H9 (cell line): Measurements from ENCODE around the gene ARHGAP31. TPM values are rescaled to one million over a fixed set of nuclear protein-coding genes. Genes with fewer than 3 reads are reported as not detected.

Experiments
- DNase-seq: peaks from one replicate; pipeline ENCODE4 v3.0.0-alpha.2; 2017
- H2AFZ ChIP-seq: one replicate; pipeline ENCODE4 v1.6.1; 2013; ENCODE audit warnings: mild to moderate bottlenecking, low read length, control low read depth, moderate library complexity
- H2AK5ac ChIP-seq: 2 replicates; pipeline ENCODE4 v1.6.1; 2013; ENCODE audit warnings: low read length, control low read depth, mixed read lengths; ENCODE audit not compliant: insufficient read length
- H2BK120ac ChIP-seq: one replicate; pipeline ENCODE4 v1.6.1; 2013; ENCODE audit warnings: low read depth, mild to moderate bottlenecking, low read length, control low read depth, inconsistent platforms; ENCODE audit not compliant: poor library complexity, severe bottlenecking
- H2BK12ac ChIP-seq: 2 replicates; pipeline ENCODE4 v1.6.1; 2013; ENCODE audit warnings: low read length, control low read depth, mixed read lengths, low read depth; ENCODE audit not compliant: insufficient read length
- H2BK15ac ChIP-seq: 2 replicates; pipeline ENCODE4 v1.6.1; 2013; ENCODE audit warnings: low read depth, low read length, control low read depth
- H2BK20ac ChIP-seq: one replicate; pipeline ENCODE4 v1.6.1; 2013; ENCODE audit warnings: low read depth, mild to moderate bottlenecking, low read length, control low read depth, inconsistent platforms; ENCODE audit not compliant: poor library complexity, severe bottlenecking
- H2BK5ac ChIP-seq: 2 replicates; pipeline ENCODE4 v1.6.1; 2013; ENCODE audit warnings: low read length, control low read depth, mixed read lengths; ENCODE audit not compliant: insufficient read length
- H3K14ac ChIP-seq: 2 replicates; pipeline ENCODE4 v1.6.1; 2013; ENCODE audit warnings: low read length, control low read depth; ENCODE audit not compliant: insufficient read depth
- H3K18ac ChIP-seq: 2 replicates; pipeline ENCODE4 v1.6.1; 2013; ENCODE audit warnings: low read depth, mild to moderate bottlenecking, mixed read lengths, low read length, control low read depth; ENCODE audit not compliant: insufficient read length
- H3K23ac ChIP-seq: 2 replicates; pipeline ENCODE4 v1.6.1; 2013; ENCODE audit warnings: low read length, control low read depth, mixed read lengths, low read depth; ENCODE audit not compliant: insufficient read length
- H3K23me2 ChIP-seq: 2 replicates; pipeline ENCODE4 v1.6.1; 2013; ENCODE audit warnings: low read depth, mild to moderate bottlenecking, mixed read lengths, low read length, control low read depth; ENCODE audit not compliant: insufficient read length, poor library complexity, severe bottlenecking
- H3K27ac ChIP-seq: 2 replicates; pipeline ENCODE4 v1.5.1; 2013; ENCODE audit warnings: low read length, control low read depth, mixed read lengths, low read depth; ENCODE audit not compliant: insufficient read length
- H3K27me3 ChIP-seq: 2 replicates; pipeline ENCODE4 v1.6.1; 2013; ENCODE audit warnings: low read length, control low read depth, inconsistent platforms; ENCODE audit not compliant: insufficient read depth
- H3K4ac ChIP-seq: 2 replicates; pipeline ENCODE4 v1.6.1; 2013; ENCODE audit warnings: low read depth, mild to moderate bottlenecking, control low read depth, inconsistent platforms, low read length, moderate library complexity
- H3K4me1 ChIP-seq: 2 replicates; pipeline ENCODE4 v1.6.1; 2013; ENCODE audit warnings: low read length, control low read depth, inconsistent platforms; ENCODE audit not compliant: insufficient read depth
- H3K4me2 ChIP-seq: 2 replicates; pipeline ENCODE4 v1.6.1; 2013; ENCODE audit warnings: low read length, control low read depth, mixed read lengths; ENCODE audit not compliant: insufficient read length, insufficient read depth
- H3K56ac ChIP-seq: 2 replicates; pipeline ENCODE4 v1.6.1; 2013; ENCODE audit warnings: low read depth, mild to moderate bottlenecking, mixed read lengths, low read length, control low read depth; ENCODE audit not compliant: insufficient read length
- H3K79me1 ChIP-seq: 2 replicates; pipeline ENCODE4 v1.6.1; 2013; ENCODE audit warnings: low read depth, mild to moderate bottlenecking, moderate library complexity, low read length, control low read depth, inconsistent platforms; ENCODE audit not compliant: insufficient read depth, poor library complexity, severe bottlenecking
- H3K79me2 ChIP-seq: 2 replicates; pipeline ENCODE4 v1.6.1; 2013; ENCODE audit warnings: low read length, control low read depth, inconsistent platforms; ENCODE audit not compliant: insufficient read depth
- H3K9ac ChIP-seq: 2 replicates; pipeline ENCODE4 v1.6.1; 2013; ENCODE audit warnings: low read length, control low read depth, mixed read lengths; ENCODE audit not compliant: insufficient read length; ENCODE audit errors: extremely low read depth
- H3K9me3 ChIP-seq: one replicate; pipeline ENCODE4 v1.6.1; 2013; ENCODE audit warnings: low read depth, low read length, inconsistent platforms; ENCODE audit not compliant: control insufficient read depth
- H3T11ph ChIP-seq: one replicate; pipeline ENCODE4 v1.6.1; 2013; ENCODE audit warnings: mild to moderate bottlenecking, low read length, control low read depth, inconsistent platforms
- H4K20me1 ChIP-seq: one replicate; pipeline ENCODE4 v1.6.1; 2013; ENCODE audit not compliant: control insufficient read depth, insufficient read length, insufficient read depth
- H4K5ac ChIP-seq: 2 replicates; pipeline ENCODE4 v1.6.1; 2013; ENCODE audit warnings: low read depth, mild to moderate bottlenecking, mixed read lengths, low read length, control low read depth; ENCODE audit not compliant: insufficient read length
- H4K8ac ChIP-seq: replicated peaks from 2 replicates; pipeline ENCODE4 v1.6.1; 2013; ENCODE audit warnings: low read length, control low read depth, mixed read lengths, low read depth; ENCODE audit not compliant: insufficient read length
- H4K91ac ChIP-seq: 2 replicates; pipeline ENCODE4 v1.6.1; 2013; ENCODE audit warnings: low read depth, mild to moderate bottlenecking, moderate library complexity, mixed read lengths, low read length, control low read depth; ENCODE audit not compliant: insufficient read length
- H3K27ac Mint-ChIP-seq, 3 experiments: 2 replicates in 2 of 3; 3 replicates in 1 of 3; pipeline ENCODE4 v1.8.0; 2020 to 2021; ENCODE audit warnings: mixed read lengths in 3 of 3, mild to moderate bottlenecking in 1 of 3, moderate library complexity in 1 of 3
- H3K27me3 Mint-ChIP-seq: 2 replicates; pipeline ENCODE4 v1.8.0; 2021; ENCODE audit warnings: low read depth, mild to moderate bottlenecking, moderate library complexity, mixed read lengths
- H3K36me3 Mint-ChIP-seq, 3 experiments: 2 replicates in 2 of 3; 3 replicates in 1 of 3; pipeline ENCODE4 v1.8.0; 2020 to 2021; ENCODE audit warnings: low read depth in 3 of 3, mixed read lengths in 3 of 3; ENCODE audit not compliant: insufficient read depth in 1 of 3
- H3K4me1 Mint-ChIP-seq, 2 experiments: 2 replicates each; pipeline ENCODE4 v1.8.0; 2020; ENCODE audit warnings: mixed read lengths in 2 of 2
- H3K4me3 Mint-ChIP-seq, 2 experiments: 2 replicates in 1 of 2; 3 replicates in 1 of 2; pipeline ENCODE4 v1.8.0; 2020 to 2021; ENCODE audit warnings: mild to moderate bottlenecking in 2 of 2, mixed read lengths in 2 of 2, moderate library complexity in 1 of 2
- H3K9me3 Mint-ChIP-seq, 2 experiments: 2 replicates in 1 of 2; 3 replicates in 1 of 2; pipeline ENCODE4 v1.8.0; 2020; ENCODE audit warnings: mild to moderate bottlenecking in 2 of 2, mixed read lengths in 2 of 2, moderate library complexity in 1 of 2
- CTCF ChIP-seq: fragments of 200-600 bp; sonication (generic); conservative IDR thresholded peaks from 3 replicates; pipeline ENCODE4 v1.8.0; 2021; ENCODE audit warnings: antibody characterized with exemption, mild to moderate bottlenecking
- WGBS: extraction: QIAGEN DNeasy Blood & Tissue Kit; methylation state at CpG from one replicate; pipeline ENCODE4 v1.1.7; 2013; ENCODE audit warnings: missing lambda C conversion rate, low lambda C conversion rate, mixed read lengths; ENCODE audit not compliant: insufficient read length; ENCODE audit errors: extremely low coverage; 5-methylcytosine and 5-hydroxymethylcytosine counted together
- total RNA-seq: library from RNA; stranded (reverse); gene quantifications from 2 replicates; pipeline ENCODE4 v1.2.1, GENCODE V29; 2021

Gene ARHGAP31
- total RNA-seq, 1 experiment from 2014 or later = 2.2 TPM

GRCh38 chr3:119294696-119295671 lies 801 bp downstream of the ARHGAP31 start:
- Mint-ChIP-seq H3K9me3 (no peaks in the 10 kb centered on the region), H3K4me3 (peak overlapping the region; percentile 76 to 87), H3K27me3 (peaks cover 60% of the 10 kb centered on the region), H3K36me3 (peaks cover 0 to 2% (median 0%) of the 10 kb centered on the region in 3 experiments; a peak in 1 of 7 replicates), H3K27ac (no peak overlapping the region), H3K4me1 (peaks cover 25 to 31% of the 10 kb centered on the region in 2 experiments)
- Histone ChIP-seq H4K5ac (no peak overlapping the region), H3K9ac (peak overlapping the region; percentile 25), H3K14ac (no peak overlapping the region; the same call in 1 of the 2 replicates), H3K56ac (no peak overlapping the region), H2BK12ac (no peak overlapping the region), H3K27ac (no peak overlapping the region), H4K91ac (no peak overlapping the region), H4K20me1 (no peaks in the 10 kb centered on the region), H2AK5ac (no peak overlapping the region), H3K27me3 (no peaks in the 10 kb centered on the region), H3K4me1 (peaks cover 3% of the 10 kb centered on the region; the same call in 1 of the 2 replicates), H3K9me3 (no peaks in the 10 kb centered on the region), H3K23me2 (peaks cover 15% of the 10 kb centered on the region), H2AFZ (no peak overlapping the region), H2BK5ac (no peak overlapping the region), H4K8ac (no peak overlapping the region), H2BK15ac (no peak overlapping the region), H2BK20ac (no peak overlapping the region), H3K18ac (no peak overlapping the region), H3T11ph (no peak overlapping the region), H3K4ac (no peak overlapping the region), H3K23ac (no peak overlapping the region), H3K4me2 (peak overlapping the region; percentile 80), H3K79me2 (no peaks in the 10 kb centered on the region), H2BK120ac (no peak overlapping the region), H3K79me1 (no peaks in the 10 kb centered on the region)
- DNase-seq = peak; percentile 57
- WGBS = no CpG with 5 or more reads among the region's 43 CpGs
- TF ChIP-seq CTCF = no peak
